MM.1S (cell line): ENCODE results near the gene CDKL5.

Source experiments
- DNase-seq: peaks from one replicate; pipeline ENCODE4 v3.0.0-alpha.2; 2015
- H2AFZ ChIP-seq: fragments of 300-600 bp; sonication (generic); 2 replicates; pipeline ENCODE4 v1.6.0; 2016; ENCODE audit warnings: antibody characterized with exemption, low read length
- H3F3A ChIP-seq: fragments of 300-600 bp; sonication (generic); 2 replicates; pipeline ENCODE4 v1.6.1; 2016; ENCODE audit warnings: mild to moderate bottlenecking, antibody characterized with exemption, low read length, moderate library complexity, mixed read lengths; ENCODE audit not compliant: insufficient read depth
- H3K27ac ChIP-seq: fragments of 300-600 bp; sonication (generic); 2 replicates; pipeline ENCODE4 v1.5.1; 2016; ENCODE audit warnings: mild to moderate bottlenecking, low read length
- H3K27me3 ChIP-seq: fragments of 300-600 bp; sonication (generic); replicated peaks from 2 replicates; pipeline ENCODE4 v1.6.0; 2016; ENCODE audit warnings: low read length; ENCODE audit not compliant: insufficient read depth
- H3K36me3 ChIP-seq: fragments of 300-600 bp; sonication (generic); replicated peaks from 2 replicates; pipeline ENCODE4 v1.6.1; 2016; ENCODE audit warnings: mild to moderate bottlenecking, low read length, mixed read lengths; ENCODE audit not compliant: insufficient read depth
- H3K4me1 ChIP-seq: fragments of 300-600 bp; sonication (generic); 2 replicates; pipeline ENCODE4 v1.6.1; 2016; ENCODE audit warnings: low read length, mixed read lengths
- H3K4me2 ChIP-seq: fragments of 300-600 bp; sonication (generic); 2 replicates; pipeline ENCODE4 v1.6.0; 2016; ENCODE audit warnings: low read depth, low read length
- H3K4me3 ChIP-seq: fragments of 300-600 bp; sonication (generic); 2 replicates; pipeline ENCODE4 v1.5.1; 2016; ENCODE audit warnings: low read length, mixed read lengths
- H3K79me2 ChIP-seq: fragments of 300-600 bp; sonication (generic); 2 replicates; pipeline ENCODE4 v1.6.1; 2016; ENCODE audit warnings: mixed run types, low read length, mixed read lengths
- H3K9ac ChIP-seq: fragments of 300-600 bp; sonication (generic); 2 replicates; pipeline ENCODE4 v1.6.1; 2016; ENCODE audit warnings: low read length, mixed read lengths
- H3K9me2 ChIP-seq: fragments of 300-600 bp; sonication (generic); replicated peaks from 2 replicates; pipeline ENCODE4 v1.6.1; 2016; ENCODE audit warnings: mild to moderate bottlenecking, low read length, mixed read lengths; ENCODE audit not compliant: insufficient read depth
- H3K9me3 ChIP-seq: fragments of 300-600 bp; sonication (generic); replicated peaks from 2 replicates; pipeline ENCODE4 v1.6.1; 2016; ENCODE audit warnings: mild to moderate bottlenecking, low read length, mixed read lengths; ENCODE audit not compliant: insufficient read depth
- H4K20me1 ChIP-seq: fragments of 300-600 bp; sonication (generic); 2 replicates; pipeline ENCODE4 v1.6.1; 2016; ENCODE audit warnings: mild to moderate bottlenecking, low read length, moderate library complexity, mixed read lengths; ENCODE audit not compliant: insufficient read depth
- EZH2 ChIP-seq: fragments of 300-600 bp; sonication (generic); optimal IDR thresholded peaks from 2 replicates; pipeline ENCODE3; 2017; ENCODE audit warnings: low read depth, mild to moderate bottlenecking, antibody characterized with exemption, low read length, mixed read lengths
- EZH2phosphoT487 ChIP-seq: fragments of 300-600 bp; sonication (generic); IDR thresholded peaks from 2 replicates; pipeline ENCODE4 v1.6.1; 2018; ENCODE audit warnings: antibody characterized with exemption, low read length
- TF ChIP-seq, protein P1 (sequence below): fragments of 300-600 bp; sonication (generic); IDR thresholded peaks from 2 replicates; pipeline ENCODE4 v1.5.1; 2016; ENCODE audit warnings: antibody characterized with exemption, low read length, mixed read lengths

The CDKL5 gene

DNA sequence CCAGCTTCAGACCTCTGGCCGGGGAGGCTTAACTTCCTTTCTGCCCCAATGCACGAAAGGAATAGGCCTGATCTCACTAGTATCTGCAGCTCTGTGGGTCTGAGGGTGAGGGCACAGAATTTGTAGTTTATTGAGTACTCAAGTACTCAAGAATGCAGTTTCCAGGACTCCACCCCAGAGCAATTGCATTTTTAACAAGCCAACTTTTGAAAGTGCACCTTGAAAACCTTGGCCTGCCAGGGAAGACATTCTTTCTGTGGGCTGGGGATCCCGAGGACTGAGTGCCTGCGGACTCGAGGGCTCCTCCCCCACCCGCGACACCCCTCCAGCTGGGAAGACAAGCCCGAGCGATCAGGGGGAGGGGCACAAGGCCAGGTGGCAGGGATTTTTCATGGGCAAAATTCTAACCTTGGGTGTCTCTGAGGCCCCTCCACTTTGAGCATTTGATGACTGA lies 224.1 kb downstream of the CDKL5 start:
- Histone ChIP-seq H3K9me2 (no peaks in the 10 kb centered on the region), H3K4me2 (no peak overlapping the region)

DNA sequence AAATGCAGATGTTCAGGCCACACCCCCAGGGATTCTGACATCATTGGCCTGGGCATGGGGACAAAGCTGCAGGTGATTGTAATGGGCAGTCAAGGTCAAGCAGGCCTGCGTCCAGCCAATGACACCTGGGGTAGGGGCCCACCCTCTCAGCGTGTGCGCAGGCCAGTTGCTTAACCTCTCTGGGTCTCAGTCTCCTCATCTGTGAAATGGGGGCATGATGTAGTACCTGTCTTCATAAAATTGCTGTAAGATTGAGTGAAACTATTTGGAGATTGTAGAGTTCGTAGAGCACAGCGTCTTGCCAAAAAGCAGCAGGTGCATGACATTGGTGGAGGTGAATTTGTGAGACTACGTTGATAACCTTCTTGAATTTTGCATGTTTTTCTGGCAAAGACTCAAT lies 225.3 kb downstream of the CDKL5 start:
- Histone ChIP-seq H3K79me2 (no peaks in the 10 kb centered on the region), H4K20me1 (no peaks in the 10 kb centered on the region), H3K4me1 (no peaks in the 10 kb centered on the region), H3K36me3 (no peaks in the 10 kb centered on the region), H3K27me3 (no peaks in the 10 kb centered on the region), H3K9ac (no peak overlapping the region), H3F3A (no peaks in the 10 kb centered on the region), H3K9me3 (no peaks in the 10 kb centered on the region), H3K27ac (no peak overlapping the region), H3K9me2 (no peaks in the 10 kb centered on the region), H3K4me2 (no peak overlapping the region), H2AFZ (no peak overlapping the region), H3K4me3 (no peak overlapping the region)
- no peak for DNase-seq
- TF ChIP-seq, protein P1, sequence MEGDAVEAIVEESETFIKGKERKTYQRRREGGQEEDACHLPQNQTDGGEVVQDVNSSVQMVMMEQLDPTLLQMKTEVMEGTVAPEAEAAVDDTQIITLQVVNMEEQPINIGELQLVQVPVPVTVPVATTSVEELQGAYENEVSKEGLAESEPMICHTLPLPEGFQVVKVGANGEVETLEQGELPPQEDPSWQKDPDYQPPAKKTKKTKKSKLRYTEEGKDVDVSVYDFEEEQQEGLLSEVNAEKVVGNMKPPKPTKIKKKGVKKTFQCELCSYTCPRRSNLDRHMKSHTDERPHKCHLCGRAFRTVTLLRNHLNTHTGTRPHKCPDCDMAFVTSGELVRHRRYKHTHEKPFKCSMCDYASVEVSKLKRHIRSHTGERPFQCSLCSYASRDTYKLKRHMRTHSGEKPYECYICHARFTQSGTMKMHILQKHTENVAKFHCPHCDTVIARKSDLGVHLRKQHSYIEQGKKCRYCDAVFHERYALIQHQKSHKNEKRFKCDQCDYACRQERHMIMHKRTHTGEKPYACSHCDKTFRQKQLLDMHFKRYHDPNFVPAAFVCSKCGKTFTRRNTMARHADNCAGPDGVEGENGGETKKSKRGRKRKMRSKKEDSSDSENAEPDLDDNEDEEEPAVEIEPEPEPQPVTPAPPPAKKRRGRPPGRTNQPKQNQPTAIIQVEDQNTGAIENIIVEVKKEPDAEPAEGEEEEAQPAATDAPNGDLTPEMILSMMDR: no peak
- no peak for TF ChIP-seq EZH2
- TF ChIP-seq EZH2phosphoT487: no peak

More for the DNA sequence above, 224.1 kb downstream of the CDKL5 start:
- no peaks in the 10 kb centered on the region for H3K4me1 ChIP-seq
- no peaks in the 10 kb centered on the region for H4K20me1 ChIP-seq
- H3K79me2 ChIP-seq: no peaks in the 10 kb centered on the region
- no peak overlapping the region for H3K9ac ChIP-seq
- DNase-seq: no peak
- no peaks in the 10 kb centered on the region for H3K9me3 ChIP-seq
- H2AFZ ChIP-seq: no peak overlapping the region
- no peaks in the 10 kb centered on the region for H3K27me3 ChIP-seq
- no peak overlapping the region for H3K27ac ChIP-seq
- no peak overlapping the region for H3K4me3 ChIP-seq
- H3F3A ChIP-seq: no peaks in the 10 kb centered on the region
- no peaks in the 10 kb centered on the region for H3K36me3 ChIP-seq
- no peak for TF ChIP-seq EZH2phosphoT487
- TF ChIP-seq, protein P1: no peak
- no peak for TF ChIP-seq EZH2

DNA sequence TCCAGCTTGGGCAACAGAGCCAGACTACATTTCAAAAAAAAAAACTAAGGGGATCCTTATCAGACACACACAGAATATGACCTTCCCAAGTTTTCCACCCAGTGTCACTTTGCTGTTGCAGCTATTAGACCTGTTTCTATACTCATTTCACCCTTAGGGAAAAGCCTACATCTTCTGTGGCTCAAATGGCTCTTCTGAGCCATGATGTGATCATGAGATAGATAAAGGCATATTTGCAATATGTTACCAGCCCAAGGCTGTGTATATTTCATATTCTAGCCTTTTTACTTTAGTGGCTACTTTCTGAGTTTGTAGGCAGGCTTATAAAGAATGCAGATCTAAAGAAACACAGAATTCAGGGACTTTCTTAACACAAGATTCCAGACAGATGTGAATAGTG lies 227.2 kb downstream of the CDKL5 start:
- Histone ChIP-seq H3K4me1 (no peaks in the 10 kb centered on the region), H3K27ac (no peak overlapping the region), H3K4me2 (no peak overlapping the region), H3K79me2 (no peaks in the 10 kb centered on the region), H3K9ac (no peak overlapping the region), H4K20me1 (no peaks in the 10 kb centered on the region), H3F3A (no peaks in the 10 kb centered on the region), H3K27me3 (no peaks in the 10 kb centered on the region), H3K4me3 (no peak overlapping the region), H3K9me3 (no peaks in the 10 kb centered on the region), H3K9me2 (no peaks in the 10 kb centered on the region), H2AFZ (no peak overlapping the region), H3K36me3 (no peaks in the 10 kb centered on the region)
- TF ChIP-seq EZH2: no peak
- TF ChIP-seq, protein P1: no peak
- TF ChIP-seq EZH2phosphoT487: no peak
- DNase-seq: no peak
